EL (cell line): ENCODE results near the gene DUSP19.
A peak's percentile ranks its signal among the peaks of the same experiment; 100 is the strongest.

Experiments
- DNase-seq: peaks from one replicate; pipeline ENCODE4 v3.0.0-alpha.2; 2016

DUSP19 gene

DNA sequence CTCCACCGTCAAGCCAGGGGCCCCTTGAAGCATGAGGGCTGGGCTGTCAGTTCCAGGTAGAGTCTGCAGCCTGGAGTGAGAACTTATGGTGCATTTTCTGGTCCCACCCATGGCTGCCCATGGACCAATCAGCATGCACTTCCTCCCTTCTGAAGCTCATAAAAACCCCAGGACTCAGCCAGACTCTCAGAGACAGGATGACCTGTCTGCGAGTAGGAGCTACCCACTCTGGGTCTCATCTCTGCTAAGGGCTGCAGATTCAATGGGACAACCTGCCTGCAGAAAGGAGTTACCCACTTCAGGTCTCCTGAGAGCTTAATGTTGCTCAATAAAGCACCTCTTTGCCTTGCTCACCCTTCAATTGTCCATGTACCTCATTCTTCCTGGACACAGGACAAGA is 9.4 kb upstream of the DUSP19 start:
- no peak for DNase-seq

DNA sequence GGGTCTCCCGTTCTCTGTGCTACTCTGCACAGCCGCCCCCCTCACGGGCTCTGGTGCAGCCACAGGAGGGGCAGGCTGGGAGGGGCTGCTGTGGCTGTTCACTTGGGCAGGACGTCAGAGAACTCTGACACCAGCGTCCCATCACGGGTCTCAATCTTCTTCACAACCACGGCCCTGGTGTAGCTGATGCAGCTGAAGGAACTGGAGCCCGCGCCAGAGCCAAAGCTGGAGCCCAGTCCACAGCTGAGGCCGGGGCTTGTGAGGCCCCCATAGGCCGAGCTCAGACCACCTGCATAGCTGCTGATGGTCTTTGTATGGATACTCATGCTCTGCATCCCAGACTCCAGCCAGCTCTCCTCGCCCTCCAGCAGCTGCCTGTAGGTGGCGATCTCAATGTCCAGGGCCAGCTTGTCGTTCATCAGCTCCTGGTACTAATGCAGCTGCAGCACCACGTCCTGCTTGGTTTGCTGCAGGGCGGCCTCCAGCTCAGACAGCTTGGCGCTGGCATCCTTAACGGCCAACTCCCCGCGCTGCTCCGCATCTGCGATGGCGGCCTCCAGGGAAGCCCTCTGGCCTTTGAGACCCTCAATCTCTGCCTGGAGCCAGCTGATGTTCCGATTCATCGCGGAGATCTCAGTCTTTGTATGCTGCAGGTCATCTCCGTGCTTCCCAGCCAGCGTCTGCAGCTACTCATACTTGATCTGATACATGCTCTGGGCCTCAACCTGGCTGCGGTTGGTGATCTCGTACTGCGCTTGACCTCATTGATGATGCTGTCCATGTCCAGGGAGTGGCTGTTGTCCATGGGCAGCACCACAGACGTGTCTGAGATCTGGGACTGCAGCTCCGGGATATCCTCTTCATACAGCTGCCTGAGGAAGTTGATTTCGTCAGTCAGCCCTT is 7.4 kb upstream of the DUSP19 start:
- DNase-seq: peak; percentile 45

DNA sequence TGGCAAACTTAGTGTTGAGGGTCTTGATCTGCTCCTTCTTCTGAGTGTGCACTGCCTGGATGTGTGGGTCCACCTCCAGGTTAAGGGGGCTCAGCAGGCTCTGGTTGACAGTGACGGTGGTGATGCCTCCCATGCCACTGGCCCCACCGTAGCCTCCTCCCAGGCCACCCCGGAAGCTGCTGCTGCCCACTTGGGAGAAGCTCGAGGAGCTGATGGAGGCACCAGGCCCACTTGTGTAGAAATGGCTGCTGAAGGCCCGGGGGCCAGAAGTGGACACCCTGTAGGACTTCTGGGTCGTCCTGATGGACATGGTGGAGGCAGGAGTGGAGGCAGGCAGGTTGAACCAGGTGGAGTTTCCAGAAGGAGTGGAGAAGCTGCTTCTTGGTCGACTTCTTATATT is 6.4 kb upstream of the DUSP19 start:
- no peak for DNase-seq

DNA sequence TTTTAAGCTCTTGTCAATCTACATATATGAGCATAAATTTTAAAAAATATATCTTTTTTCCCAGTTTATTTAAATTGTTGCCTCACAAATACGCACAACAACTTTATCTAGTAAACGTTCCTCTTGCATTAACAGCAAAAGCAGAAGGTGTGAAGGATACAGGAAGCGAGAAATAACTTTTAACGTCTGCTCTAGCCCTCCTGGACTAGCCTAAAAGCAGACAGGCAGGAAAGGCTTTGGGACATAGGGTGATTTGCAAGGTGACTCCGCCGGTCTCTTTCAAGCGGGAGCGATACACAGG is 434 bp upstream of the DUSP19 start:
- no peak for DNase-seq

DNA sequence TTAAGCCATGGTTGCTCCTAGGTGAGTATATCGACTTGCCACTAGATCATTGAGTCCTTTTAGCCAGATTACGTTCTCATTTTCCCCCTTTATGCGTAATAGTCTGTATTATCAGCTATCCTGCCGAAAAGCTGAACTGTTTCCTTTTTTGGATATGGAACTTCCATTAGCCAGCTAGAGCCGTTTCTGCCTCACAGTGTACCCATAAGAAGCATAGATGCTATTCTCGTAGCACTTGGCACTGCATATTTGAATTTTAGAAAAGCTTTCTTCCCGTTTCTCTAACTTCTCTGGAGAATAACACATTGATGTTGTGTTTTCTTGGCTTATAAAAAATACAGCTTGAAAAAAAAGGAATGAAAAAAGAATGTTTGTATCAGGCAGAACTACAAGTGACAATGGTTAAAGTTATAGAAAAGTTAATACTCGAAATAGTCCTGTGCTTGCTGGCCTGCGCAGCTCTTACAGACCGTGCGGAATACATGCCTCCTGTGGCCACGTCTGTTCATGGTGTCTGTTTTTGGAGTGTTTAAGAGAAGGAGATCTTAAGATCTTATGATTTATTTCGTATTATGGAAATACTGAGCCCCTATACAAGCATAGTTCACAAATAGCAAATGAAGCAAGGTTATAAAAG is 710 bp downstream of the DUSP19 start:
- DNase-seq: peak; percentile 15

DNA sequence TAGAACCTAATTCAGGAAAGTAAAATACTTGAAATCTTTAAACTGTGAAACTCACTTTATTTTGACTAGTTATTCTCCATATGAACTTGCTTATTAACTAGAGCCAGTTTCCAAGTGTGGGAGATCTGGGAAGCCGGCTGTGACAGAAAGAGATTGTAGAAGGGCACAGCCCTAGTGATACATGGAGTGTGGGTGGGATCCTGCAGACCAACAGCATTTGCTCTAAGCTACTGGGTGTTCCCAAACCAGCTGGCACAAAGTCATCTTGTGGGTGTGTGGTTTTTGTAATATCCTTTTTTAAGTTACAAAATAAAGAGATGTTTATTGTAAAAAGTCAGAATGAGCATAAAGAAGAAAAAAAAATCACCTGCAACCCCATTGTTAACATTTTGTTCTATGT is 3.4 kb downstream of the DUSP19 start:
- DNase-seq: no peak

DNA sequence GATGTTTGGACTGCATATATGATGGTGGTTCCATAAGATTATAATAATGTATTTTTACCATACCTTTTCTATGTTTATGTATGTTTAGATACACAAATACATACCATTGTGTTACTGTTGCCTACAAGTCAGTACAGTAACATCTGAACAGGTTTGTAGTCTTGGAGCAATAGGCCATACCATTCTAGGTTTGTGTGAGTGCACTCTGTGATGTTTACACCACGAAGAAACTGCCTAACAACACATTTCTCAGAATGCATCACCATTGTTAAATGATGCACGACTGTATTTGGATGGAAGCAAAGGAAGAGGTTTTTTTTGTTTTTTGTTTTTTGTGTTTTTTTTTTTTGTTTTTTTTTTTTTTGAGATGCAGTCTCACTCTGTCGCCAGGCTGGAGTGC is 9.5 kb downstream of the DUSP19 start:
- DNase-seq: no peak

DNA sequence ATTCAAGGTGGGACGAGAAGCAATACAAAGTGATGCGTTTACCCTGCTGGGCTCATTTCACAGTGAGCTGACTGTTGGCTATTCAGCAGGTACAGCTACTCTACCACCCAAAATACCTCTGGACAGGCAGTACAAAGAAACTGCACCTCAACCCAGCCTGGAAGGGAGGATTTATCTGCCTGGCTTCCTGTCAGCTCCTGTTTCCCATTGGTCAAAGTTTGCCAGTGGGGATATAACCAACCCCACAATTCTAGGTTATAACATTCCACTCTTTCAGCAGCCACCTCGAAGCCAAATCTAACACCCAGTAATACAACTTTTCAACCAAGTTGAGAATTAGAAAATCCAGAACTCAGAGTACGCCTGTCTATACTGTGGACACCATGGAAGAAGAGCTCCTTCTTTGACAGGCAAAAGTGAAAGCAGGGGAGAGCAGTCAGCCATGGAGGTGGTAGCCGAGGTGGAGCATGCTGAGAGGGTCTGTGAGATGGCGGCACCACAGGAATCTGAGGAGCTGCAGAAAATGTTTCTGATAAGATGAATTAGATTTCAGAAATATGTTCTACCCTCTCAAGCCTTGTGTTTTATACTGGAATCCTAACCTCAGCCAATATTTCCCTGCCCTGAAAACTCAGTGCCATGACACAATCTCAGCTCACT is 10.8 kb downstream of the DUSP19 start:
- no peak for DNase-seq

DNA sequence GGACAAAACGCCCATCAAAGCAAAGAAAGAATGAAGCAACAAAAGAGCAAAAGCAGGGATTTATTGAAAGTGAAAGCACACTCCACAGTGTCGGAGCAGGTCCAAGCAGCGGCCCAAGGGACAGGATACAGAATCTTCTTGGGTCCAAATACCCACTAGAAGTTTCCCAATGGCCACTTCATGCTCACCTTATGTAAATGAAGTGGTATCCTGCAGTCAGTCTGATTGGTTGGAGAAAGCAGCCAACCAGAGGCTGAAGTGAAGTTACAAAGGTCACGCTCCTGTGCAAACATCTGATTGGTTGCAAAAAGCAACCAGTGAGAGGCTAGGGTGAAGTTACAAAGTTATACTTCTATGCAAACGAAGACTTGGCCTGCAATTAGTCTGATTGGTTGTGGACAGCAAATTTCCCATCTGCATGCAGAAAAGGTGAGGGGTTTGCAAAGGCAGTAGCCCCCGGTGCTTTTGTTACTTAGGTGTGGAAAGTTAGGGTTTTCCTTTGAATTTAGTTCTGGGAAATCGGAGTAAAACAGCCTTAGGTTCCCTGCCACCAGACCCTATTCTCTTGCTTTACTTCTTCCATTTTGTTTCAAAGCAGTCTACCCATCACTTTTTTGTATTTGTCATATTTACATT is 12.9 kb downstream of the DUSP19 start:
- no peak for DNase-seq

DNA sequence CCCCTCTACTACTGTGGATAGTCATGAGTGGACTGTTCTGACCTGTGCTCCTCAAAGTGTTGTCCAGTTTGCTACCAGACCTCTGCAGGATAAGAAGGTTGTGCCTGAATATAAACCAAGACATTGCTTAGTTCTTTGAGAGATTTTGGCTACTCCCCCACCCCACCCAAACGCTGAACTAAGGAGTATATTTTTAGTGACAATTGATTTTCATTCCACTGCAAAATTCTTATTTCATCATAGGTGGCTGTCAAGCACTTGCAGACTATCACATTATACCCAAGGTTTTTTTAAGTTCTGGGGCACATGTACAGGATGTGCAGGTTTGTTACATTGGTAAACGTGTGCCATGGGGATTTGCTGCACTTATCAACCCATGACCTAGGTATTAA is 13.4 kb downstream of the DUSP19 start:
- DNase-seq: no peak

DNA sequence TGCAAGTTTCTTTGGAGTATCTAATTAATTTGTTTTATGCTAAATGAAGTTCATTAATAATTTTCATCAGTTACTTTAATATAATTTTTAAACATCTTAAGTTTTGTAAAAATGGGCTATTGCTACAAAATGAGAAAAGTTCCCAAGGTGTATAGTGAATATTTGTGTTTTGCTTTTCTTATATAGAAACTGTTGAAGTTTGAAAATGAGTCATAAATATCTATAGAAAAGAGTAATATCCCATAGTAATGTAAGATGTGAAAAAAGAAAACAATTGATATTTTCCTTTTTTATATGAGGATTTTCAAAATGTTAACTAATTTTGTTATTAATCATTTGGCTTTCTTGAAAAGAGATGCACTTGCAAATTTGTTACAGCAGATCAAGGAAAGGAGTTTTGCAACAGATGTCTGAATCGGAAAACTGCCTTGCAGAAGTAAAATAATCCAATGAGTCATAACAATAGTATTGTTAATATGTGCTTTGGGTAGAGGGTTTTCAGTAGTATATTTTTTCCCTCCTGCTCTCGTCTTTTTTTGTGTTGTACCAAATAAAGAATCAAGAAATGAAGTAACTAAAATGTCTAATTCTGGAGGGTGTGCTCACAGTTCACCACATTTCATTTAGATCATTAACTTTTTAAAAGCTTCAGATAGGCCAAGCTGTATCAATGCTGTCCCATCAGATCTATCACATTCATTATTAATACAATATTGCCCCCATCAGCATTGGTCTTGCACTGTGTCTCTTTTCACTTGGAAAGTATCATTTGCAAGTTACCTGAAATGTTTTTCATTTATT is 15.5 kb downstream of the DUSP19 start:
- peak; percentile 57 for DNase-seq

DNA sequence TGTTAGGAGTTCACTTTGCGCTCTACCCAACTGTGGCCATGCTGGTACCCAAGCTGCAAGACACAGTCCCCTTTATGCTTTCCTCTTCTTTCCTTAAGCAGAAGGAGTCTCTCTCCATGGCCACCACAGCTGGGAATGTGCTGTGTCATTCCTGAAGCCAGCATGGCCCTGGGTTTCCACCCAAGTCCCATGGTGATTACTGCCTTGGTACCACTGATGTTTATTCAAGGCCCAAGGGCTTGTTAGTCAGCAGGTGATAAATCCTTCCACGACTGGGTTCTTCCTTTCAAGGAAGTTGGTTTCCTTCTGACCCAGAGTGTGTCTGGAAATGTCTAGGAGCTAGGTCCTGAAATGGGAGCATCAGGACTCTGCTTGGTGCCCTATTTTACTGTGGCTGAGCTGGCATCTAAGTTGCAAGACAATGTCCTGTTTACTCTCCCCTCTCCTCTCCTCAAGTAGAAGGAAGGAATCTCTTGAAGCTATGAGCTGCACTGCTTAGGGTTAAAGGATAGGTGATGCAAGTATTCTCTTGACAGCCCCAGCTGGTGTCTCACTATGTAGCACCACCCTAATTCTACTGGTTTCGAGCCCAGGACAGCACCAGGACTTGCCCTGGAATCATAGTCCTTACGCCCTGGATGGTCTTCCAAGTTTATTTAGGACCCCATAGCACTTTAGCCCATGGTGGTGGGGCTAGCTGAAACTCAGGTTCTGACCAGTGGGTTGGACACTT is 27.0 kb downstream of the DUSP19 start:
- DNase-seq: peak; percentile 62

DNA sequence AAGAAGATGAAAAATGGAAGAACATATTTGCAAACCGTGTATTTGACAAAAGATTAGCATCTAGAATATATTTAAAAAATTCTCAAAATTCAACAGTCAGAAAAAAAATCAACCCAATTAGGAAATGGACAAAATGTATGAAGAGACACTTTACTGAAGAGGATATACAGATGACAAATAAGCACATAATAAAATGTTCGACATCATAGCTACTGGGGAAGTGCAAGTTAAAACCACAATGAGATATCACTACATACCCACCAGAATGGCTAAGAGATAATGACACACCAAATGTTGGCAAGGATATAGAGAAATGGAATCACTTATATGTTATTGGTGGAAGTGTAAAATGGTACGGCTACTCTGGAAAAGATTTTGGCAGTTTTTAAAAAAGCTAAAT is 34.0 kb downstream of the DUSP19 start:
- DNase-seq: no peak

DNA sequence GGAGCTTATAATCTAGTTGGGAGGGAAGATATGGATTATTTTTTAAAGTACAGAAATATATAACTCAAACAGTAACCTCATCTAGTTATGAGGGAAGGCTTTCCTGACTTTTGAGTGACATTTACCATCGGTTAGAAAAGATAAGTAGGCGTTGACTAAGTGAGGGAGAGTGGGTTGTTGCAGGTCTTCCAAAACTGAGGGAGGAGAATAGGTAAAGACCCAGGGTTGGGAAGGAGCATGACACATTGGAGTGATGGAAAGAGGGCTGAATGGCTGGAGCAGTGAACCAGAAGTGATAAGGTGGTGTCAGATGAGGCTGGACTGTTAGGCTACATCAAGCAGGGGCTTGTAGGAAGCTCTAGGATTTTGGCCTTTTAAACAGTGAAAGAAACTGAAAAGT is 35.1 kb downstream of the DUSP19 start:
- no peak for DNase-seq

DNA sequence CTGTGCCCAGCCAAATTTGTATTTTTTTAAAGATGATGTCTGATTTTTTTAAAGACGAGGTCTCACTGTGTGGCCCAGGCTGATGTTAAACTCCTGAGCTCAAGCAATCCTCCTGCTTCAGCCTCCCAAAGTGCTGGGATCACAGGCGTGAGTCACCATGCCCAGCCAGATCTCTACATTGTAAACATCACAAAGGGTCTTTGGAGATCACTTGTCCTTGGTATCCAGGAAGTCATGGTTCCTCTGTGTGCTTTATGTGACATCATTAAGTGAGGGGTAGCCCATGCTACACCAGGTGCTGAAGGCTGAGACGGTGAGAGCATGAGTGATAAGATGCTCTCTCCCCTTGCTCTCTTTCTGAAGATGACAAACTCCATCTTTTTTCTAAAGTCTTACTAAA is 38.7 kb downstream of the DUSP19 start:
- DNase-seq: no peak

DNA sequence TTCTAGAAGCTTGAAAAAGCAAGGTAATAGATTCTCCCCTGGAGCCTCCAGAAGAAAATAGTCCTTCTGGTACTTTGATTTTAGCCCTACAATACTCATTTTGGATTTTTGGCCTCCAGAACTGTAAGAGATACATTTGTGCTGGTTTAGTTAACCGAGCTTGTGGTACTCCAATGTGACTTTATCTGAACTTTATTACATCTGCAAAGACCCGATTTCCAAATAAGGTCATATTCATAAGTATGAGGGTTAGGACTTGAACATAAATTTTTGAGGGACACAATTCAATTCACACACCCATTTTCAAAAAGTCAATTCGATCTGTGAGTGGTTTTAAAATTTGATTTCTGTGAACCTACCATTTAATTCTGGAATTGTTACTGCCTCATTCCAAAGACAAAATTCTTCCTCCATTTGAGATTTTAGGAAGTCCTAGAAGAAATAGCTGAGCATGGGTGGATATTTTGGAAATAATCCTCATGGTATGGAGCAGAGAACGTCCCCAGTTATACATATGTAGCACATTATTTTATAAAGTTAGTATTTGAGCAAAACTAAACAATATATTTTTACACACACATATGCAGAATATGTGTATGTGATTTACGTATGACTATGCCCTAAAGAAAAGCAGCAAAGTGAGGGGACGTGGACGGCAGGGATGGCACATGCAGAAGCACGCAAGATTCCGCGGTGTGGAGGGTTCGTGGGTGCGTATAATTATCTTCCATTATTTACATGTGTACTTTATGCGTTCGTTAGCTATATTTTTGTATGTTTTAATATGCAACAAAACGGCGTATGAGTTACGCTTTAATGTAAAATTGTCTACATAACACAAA is 44.8 kb downstream of the DUSP19 start:
- no peak for DNase-seq

DNA sequence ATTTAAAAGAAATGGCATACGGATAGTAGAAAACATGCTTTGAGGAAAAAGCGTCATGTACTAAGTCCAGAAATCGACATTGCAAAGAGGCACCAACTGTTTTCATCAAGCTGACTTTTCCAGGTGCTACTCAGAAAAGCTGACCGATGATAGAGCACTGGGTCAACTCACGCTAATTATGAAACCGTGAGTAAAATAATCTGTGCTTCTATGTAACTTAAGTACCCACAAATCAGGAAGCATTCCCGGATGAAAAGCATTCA is 45.3 kb downstream of the DUSP19 start:
- no peak for DNase-seq

DNA sequence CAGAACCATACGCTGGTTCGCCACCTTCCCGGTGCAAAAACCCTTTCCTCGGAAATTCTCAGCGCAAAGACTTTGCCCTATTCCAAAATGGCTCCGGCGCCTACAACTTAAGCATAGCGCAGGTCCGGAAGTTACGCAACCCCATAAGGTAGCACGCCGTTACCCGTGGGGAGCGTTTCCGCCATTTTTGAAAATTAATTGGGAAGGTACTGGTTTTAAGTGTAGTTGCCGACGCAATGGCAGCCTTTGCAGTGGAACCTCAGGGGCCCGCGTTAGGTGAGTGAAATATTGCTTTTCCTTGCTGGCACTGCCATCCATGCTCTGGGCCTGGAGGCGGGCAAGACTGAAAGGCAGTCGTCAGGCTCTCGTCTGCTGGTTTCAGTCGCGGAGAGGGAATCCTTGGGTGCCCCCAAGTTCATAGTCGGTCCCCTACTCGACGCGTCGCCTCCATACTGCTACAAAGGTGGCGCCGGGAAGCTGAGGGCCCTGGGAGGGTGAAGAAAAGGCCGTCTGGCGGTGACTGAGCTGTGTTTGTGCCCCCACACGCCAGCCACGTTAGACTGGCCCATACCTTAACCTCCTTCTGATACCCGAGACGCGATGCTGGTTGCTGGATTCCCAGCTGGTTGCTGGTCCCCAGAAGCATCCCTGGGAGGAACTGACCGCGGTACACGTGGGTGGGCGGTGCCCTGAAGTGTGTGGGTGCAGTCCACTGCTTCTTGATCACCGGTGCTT is 45.8 kb downstream of the DUSP19 start, which contains the start of gene NUP35:
TSS of gene NUP35 (plus strand) at position 222 of the 735 bp plus-strand sequence. CDS start at position 237, 15 bp downstream.
- peak; percentile 91 for DNase-seq

DNA sequence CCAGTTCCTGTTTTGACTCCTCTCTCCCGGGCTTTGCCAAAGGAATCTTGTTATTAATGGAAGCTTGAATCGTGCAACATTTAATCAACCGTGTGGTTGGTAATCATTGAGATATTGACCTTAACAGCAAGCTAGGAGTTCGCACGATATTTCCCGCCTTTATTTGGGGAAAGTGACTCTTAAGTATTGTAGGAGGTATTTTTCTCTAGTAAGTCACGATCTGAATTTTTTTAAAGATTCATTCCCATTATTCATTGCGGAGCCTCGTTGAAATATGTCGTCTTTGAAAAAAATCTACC is 46.4 kb downstream of the DUSP19 start:
- no peak for DNase-seq

DNA sequence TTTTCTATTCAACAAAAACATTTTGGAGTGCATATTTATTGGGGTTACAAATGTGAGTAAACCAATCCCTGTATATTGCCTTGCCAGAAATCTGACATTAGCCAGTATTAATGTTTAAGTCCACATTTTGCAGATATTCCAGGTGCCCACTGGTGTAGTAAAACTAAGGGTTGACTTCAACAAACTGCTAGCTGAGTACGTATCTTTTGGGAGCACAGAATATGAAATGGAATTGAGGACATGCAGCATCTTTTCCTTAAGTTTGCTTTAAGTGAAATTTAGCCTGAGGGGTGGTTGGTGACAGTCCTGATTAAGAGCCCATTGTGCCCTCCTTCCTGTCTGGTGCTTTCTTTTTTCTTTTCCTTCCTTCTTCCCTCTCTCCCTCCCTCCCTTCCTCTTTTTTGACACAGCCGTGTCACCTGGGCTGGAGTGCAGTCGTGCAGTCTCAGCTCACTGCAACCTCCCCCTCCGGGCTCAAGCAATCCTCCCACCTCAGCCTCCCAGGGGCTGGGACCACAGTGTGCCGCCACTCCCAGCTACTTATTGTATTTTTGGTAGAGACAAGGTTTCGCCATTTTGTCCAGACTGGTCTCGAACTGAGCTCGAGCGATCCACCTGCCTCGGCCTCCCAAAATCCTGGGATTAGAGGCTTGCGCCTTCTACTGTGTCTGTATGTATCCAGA is 47.3 kb downstream of the DUSP19 start:
- no peak for DNase-seq
